ENCODE results near the gene CTSS.
"Not testable (repeated sequence)": the region's sequence is repeated elsewhere in the genome, so short reads cannot be mapped to it uniquely, and the experiment has no call there.

Gene CTSS

DNA sequence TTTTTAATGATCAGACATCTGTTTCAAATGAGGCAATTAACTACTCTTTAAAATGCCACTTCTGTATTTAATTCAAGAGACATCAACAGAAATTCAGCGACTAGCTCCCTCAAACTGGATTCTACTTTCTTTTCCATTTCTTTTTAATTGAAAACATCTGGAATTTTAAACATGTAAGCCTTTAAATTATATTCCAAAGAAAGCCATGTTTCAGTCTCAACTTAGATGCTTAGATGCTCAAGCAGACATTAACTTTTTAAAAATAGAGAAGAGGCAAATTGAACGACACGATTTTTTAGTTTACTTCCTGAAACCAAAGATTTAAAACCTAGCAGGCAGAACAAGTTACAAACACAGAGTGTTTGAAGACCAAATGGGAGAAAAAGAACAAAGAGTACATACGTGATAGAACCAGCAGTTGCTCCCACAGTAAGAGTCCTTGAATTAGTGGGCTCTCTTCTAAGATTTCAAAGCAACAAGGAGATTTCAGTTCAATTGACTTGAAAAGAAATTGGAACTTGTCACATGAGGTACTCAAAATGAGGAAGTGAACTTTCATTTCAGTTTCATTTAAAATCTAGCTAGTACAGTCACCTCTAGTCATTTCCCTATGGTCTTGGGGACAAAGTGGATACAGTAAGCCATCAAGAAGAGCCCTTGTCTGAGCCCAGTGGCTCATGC lies at the start of gene CTSS:
Gene CTSS, minus strand, starts transcription at position 483 of the 681 bp plus-strand sequence. CDS start 1,015 bp downstream, outside the sequence.
- DNase-seq (ENCODE audit: low spot score): peak; percentile 2

DNA sequence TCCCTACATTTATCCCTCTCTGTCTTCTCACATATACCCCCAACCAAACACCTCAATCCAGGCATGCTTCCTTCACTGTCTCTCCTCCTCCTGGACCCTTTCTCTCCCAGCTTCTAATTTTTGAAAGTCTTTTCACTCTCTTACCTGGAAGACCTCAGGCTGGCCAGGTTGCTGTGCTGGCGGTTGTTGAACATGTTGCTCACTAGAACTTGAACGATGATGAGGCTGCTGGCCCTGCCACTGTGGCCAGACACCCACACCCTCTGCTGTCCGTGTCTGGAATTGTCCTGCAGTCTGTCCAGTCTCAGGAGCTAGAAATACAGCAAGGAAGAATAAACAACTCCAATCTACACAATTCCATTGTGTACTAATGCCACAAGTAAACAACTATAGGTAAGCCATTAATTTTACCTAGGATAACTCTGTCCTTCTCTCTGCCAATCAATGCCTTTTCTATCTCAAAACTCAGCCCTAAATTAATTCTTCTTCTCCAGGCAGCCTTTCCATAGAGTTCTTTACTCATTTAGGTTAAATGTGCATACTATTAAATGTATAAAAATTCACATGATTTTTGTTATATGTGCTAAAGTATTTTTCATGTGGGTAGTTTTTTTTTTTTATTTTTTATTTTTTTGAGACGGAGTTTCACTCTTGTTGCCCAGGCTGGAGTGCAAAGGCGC lies 47.6 kb upstream of the CTSS start:
- DNase-seq (ENCODE audit: low spot score): peak; percentile 49

DNA sequence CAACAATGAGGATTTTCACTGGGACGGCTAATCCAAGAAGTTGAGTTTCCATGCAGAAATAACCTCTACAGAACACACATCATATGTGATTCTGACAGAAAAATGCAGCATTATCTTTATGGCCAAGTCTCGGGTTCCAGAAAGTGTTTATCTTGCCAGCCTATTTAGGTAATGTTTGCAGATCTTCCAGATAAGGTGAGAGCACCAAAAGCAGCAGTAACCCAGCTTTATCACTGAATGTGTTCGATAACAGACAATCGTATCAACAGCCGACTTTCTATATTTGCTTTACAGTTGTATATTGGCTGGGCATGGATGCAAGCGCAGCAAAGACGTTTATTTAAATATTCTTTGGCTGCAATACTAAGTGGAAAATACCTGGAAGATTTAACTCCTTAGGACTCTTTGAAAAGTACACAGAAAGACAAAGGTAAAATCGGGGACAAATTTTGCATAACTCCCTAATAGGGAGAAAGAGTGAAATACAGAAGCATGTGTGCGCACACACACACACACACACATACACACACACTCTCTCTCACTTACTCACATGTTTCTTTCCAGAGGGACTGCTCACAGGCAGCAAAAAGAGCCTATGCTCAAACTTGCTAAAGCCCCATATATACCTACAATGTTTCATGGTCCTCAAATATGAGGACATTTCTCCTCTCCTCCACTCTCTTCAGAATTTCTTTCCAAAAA lies 45.5 kb upstream of the CTSS start:
- DNase-seq (ENCODE audit: low spot score): no peak

DNA sequence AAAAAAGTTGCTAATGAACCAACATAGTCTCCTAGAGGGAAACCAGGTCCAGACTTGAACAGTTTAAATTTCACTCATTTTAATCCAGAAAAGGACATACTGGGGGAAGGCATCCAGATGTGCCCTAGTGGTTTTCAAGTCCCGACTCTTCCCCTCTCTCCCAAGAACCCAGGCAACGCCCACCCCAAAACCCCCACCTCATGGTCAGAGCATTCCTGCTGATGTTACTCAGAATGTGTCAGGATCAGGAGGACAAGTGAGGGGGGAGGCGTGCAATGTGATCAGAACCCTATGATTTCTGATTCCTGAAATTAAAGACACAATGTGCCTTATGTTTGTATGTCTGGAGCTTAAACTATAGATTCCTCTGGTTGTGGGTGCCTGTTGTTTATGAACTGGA lies 44.1 kb upstream of the CTSS start:
- DNase-seq (ENCODE audit: low spot score): no peak

DNA sequence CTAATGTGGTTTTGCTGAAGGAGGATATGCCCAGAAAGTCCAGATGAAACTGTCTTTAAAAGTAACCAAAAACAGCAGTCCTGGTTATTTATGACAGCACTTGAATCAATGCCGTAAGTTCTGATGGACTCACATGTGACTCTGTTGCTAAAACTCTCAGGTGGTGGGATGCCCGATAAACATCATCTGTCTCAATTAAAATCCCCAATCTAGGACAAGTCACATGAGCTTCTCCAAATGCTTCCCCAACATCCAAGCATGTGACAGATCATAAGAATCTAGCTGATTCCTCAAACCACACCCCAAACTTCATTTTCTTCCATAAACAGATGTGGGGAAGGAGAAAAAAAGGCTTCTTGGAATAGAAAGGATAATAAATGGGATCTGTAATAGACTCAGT lies 43.3 kb upstream of the CTSS start:
- no peak for DNase-seq (ENCODE audit: low spot score)

DNA sequence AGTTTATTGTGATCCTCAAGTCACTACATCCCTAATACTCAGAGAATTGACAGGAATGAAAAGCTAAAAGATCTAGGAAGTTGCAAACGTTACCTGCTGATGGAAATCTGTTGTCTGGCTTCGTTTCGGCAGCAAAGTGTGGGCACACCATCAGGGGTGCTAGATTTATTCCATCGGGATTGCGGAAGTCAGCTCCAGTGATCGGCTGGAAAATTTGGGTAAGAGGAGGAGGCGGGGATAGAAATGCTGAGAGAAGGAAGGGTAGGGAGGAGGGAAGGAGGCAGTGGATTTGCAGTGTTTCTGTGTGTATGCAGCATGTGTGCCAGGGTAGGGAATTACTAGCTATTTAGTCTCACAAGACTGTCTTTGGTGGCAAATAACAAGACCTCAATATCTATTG lies 42.5 kb upstream of the CTSS start, which contains the start of gene CTSK:
Gene CTSK, minus strand, starts transcription at position 140 of the 400 bp plus-strand sequence. CDS start 1,455 bp downstream, outside the sequence.
- DNase-seq (ENCODE audit: low spot score): peak; percentile 32

DNA sequence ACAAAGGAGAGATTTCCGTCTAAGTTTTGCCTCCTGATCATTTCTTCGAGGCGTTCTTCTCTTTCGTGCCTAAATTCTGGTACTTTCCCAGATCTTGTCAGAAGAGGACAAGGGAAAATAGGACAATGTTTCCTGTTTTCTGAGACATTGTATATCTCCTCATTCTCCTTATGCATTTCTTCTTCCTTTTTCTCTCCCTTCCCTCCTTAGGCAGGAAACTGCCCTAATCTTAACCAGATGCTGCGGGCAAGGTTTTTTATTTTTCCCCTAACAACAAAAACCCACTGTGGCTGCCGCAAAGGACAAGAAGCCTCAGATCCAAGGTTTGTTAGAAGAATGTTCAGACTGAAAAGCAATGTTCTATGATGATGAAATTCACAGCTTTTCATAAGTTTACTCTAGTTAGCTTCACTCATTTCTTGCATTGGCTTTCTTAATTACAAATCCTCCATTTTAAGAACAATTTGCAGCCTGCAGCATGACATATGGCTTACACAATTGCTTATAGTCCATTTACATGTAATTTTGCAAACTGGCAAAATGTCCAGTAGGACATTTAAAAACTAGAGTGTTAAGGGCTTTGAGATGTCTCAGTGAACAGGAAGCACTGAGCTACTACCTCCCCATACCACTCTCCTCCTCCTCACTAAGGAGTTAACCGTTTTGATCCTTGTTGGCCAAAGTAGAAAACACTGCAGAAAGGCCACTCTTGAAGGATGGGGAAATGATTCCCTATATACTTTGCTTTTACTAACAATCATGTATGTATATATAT lies 41.9 kb upstream of the CTSS start:
- no peak for DNase-seq (ENCODE audit: low spot score)

DNA sequence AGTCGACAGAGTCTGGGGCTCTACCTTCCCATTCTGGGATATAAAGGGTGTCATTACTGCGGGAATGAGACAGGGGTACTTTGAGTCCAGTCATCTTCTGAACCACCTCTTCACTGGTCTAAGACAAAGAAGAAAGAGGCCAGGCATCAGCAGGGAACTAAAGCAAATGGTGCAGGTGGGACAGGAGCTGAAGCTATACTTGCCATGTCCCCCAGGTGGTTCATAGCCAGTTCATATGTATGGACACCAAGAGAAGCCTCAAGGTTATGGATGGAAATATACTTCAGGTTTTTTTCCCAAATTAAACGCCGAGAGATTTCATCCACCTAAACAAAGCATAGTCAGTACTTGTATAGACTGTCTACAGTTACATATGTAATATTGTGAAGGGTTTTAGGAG lies 40.3 kb upstream of the CTSS start:
- no peak for DNase-seq (ENCODE audit: low spot score)

DNA sequence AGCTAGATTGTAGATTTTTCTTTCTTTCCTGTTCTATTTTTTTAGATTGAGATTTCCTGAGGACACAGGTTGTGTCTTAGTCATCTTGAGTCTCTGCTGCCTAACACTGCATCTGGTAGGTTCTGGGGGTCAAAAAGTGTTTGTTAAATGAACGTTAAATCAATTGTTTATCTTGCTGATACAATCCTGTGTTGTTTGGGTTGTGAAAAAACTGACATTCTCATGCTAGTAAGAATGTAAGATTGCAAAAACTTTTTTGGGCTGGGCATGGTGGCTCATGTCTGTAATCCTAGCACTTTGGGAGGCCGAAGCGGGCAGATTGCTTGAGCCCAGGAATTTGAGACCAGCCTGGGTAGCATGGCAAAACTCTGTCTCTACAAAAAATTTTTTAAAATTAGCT lies 39.1 kb upstream of the CTSS start:
- no peak for DNase-seq (ENCODE audit: low spot score)

DNA sequence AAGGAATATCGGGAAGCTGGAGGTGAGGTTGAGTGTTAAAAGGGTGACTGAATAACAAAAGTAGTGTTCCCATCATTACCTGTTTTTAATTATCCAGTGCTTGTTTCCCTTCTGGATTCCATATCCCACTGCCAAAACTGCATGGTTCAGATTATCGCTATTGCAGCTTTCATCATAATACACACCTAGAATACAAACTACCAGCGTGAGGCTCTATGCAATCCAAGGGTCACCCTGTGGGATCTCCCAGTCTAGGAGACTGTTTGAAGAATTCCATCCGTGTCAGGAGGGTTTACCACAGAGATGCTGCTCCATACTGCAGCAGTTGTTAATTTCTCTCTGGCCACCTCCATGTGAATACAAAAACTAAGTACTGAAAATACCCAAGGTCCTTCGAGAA lies 33.5 kb upstream of the CTSS start:
- no peak for DNase-seq (ENCODE audit: low spot score)

DNA sequence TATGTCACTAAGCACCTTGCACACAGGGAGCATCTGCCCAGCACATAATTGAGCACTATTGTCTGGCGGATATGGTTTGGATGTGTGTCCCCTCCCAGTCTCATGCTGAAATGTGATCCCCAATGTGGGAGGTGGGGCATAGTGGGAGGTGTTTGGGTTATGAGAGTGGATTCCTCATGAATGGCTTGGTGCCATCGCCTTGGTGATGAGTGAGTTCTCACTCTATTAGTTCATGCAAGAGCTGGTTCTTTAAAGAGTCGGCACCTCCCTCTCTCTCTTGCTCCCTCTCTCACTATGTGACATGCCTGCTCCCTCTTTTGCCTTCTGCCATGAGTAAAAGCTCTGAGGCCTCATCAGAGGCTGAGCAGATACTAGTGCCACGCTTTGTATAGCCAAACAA lies 32.9 kb upstream of the CTSS start:
- DNase-seq (ENCODE audit: low spot score): no peak

- no peak for DNase-seq (ENCODE audit: low spot score)
These were observed 30.8 kb upstream of the CTSS start for GRCh38 chr1:150796374-150796773.

GRCh38 chr1:150793778-150794177 lies 28.2 kb upstream of the CTSS start:
- DNase-seq (ENCODE audit: low spot score): not testable (repeated sequence)

DNA sequence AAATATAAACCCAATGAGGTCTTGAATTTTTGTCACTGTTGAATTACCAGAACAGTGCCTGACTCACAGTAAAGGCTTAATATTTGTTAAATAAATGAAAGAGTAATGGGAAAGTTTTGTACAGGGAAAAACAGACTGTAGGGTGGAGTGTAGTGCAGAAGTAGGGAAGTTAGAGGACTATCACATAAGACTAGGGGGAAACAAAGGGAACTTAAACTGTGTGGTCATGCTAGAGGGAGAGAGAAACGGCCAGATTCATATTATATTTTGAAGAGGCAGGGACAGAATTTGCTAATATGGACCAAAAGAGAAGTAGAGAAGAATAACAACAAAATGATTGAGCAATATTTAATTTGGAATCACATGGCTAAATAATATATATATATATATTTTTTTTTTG lies 27.6 kb upstream of the CTSS start:
- no peak for DNase-seq (ENCODE audit: low spot score)

GRCh38 chr1:150791585-150791984 lies 26.0 kb upstream of the CTSS start:
- DNase-seq (ENCODE audit: low spot score): no peak

GRCh38 chr1:150789396-150789795 lies 23.8 kb upstream of the CTSS start:
- no peak for DNase-seq (ENCODE audit: low spot score)

- DNase-seq (ENCODE audit: low spot score): no peak
These were observed 23.4 kb upstream of the CTSS start for GRCh38 chr1:150788946-150789345.

DNA sequence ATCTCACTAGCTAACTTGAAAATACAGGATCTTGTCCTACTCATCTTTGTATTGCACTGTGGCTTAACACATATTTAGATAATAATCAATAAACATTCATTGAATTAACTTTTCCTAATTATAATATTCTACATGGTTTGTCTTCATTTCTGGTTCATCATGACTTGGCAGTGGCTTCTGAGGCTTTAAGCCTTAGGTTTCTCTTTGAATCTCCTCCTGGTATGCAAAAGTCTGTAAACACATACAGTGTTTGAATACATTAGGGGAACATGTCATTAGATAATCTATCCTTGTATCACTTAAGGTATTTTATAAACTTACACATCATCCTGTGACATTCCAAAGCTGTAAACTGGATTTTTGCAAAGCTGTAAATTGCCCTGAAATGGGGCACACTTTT lies 21.9 kb upstream of the CTSS start:
- no peak for DNase-seq (ENCODE audit: low spot score)

- no peak for DNase-seq (ENCODE audit: low spot score)
These were observed 14.9 kb upstream of the CTSS start for GRCh38 chr1:150780510-150780909.

GRCh38 chr1:150778409-150778808 lies 12.8 kb upstream of the CTSS start:
- DNase-seq (ENCODE audit: low spot score): no peak

- no peak for DNase-seq (ENCODE audit: low spot score)
These were observed 12.0 kb upstream of the CTSS start for GRCh38 chr1:150777544-150777943.

DNA sequence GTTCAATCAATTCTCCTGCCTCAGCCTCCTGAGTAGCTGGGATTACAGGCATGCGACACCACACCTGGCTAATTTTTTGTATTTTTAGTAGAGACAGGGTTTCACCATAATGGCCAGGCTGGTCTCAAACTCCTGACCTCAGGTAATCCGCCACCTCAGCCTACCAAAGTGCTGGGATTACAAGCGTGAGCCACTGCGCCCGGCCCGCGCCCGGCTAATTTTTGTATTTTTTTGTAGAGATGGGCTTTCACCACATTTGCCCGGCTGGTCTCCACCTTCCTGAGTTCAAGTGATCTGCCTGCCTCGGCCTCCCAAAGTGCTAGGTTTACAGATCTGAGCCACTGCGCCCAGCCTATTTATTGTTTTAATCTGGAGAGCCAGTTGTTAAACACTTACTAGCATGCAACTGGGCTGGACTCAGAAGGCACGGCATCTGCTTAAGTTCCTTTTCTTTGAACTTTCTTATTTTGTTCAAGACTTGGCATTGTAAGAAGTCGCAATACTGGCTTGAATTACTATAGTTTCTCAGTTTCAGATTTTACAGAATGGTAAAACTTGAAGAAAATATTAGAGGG lies 10.4 kb upstream of the CTSS start:
- DNase-seq (ENCODE audit: low spot score): not testable (repeated sequence)

Data from cerebellar cortex (tissue), 1 donor.